Sigmoid colon (tissue), 3 donors: ENCODE results near the gene C11orf54.

Experiments
- POLR2A ChIP-seq, 2 donors: fragments of 450-650 bp; IDR thresholded peaks; one replicate each; pipeline ENCODE4 v1.6.1; 2016; ENCODE audit warnings: antibody characterized with exemption in 2 of 2, mild to moderate bottlenecking in 2 of 2, moderate library complexity in 2 of 2
- TF ChIP-seq, protein P1 (sequence below), 4 experiments: fragments of 450-650 bp in 3 of 4; fragments of 200-600 bp in 1 of 4; IDR thresholded peaks; one replicate each; pipeline ENCODE4 v1.5.1; 2016 to 2019; ENCODE audit warnings: antibody characterized with exemption in 4 of 4, mild to moderate bottlenecking in 3 of 4, moderate library complexity in 2 of 4

DNA sequence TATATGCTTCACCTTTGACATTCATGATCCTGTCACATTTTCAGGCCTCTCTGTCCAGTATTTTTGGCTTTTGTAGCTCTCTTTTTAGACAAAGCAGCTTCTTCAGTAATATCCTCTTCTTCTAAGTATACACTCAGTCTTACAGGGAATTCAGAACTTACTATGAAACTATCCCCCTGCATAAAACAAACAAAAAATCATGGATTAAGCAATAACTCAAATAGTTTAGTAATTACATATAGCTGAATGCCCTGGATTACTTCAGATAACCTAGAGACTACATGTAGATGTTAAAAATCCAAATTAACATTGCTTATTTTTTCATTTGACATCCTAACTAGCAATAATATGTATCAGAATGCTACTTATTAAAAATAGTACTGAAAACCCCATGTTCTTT is 5.3 kb upstream of the C11orf54 start:
- TF ChIP-seq, protein P1, sequence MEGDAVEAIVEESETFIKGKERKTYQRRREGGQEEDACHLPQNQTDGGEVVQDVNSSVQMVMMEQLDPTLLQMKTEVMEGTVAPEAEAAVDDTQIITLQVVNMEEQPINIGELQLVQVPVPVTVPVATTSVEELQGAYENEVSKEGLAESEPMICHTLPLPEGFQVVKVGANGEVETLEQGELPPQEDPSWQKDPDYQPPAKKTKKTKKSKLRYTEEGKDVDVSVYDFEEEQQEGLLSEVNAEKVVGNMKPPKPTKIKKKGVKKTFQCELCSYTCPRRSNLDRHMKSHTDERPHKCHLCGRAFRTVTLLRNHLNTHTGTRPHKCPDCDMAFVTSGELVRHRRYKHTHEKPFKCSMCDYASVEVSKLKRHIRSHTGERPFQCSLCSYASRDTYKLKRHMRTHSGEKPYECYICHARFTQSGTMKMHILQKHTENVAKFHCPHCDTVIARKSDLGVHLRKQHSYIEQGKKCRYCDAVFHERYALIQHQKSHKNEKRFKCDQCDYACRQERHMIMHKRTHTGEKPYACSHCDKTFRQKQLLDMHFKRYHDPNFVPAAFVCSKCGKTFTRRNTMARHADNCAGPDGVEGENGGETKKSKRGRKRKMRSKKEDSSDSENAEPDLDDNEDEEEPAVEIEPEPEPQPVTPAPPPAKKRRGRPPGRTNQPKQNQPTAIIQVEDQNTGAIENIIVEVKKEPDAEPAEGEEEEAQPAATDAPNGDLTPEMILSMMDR (IDR thresholded peaks at IDR 0.05), result no peak
- TF ChIP-seq POLR2A (IDR thresholded peaks at IDR 0.05), result no peak
